ENCODE measurements around the gene LUC7L. TPM values are rescaled to one million over a fixed set of nuclear protein-coding genes. Genes with fewer than 3 reads are reported as not detected.

The LUC7L gene
- total and polyA plus RNA-seq, 10 of the 15 experiments (the other 5 are each of a cell fraction or from before 2014, with no cell fraction given) = 2.3 to 59.6 (median 44.1) TPM

DNA sequence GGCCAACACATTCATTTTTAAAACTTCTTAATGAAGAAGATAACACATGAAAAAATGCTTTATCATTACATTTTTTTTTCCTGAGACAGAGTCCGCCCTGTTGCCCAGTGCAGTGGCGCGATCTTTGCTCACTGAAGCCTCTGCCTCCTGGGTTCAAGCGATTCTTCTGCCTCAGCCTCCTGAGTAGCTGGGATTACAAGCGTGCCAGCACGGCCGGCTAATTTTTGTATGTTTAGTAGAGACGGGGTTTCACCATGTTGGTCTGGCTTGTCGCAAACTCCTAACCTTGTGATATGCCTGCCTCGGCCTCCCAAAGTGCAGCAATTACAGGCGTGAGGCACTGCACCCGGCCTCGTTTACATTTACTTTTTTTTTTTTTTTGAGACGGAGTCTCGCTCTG lies 35.8 kb downstream of the LUC7L start:
- no peak for ATAC-seq
- ChIA-PET RAD21 (ENCODE audit: unreplicated experiment) (no interaction called here), CTCF (interaction anchor here (1.0 kb wide), 1 partner anchor 86 kb away, joined by 3 read pairs; no protein-coding TSS in a partner anchor), POLR2A (interaction anchor here (1.0 kb wide), 1 partner anchor 8 kb away, joined by 3 read pairs; no protein-coding TSS in a partner anchor), SMC1A (ENCODE audit: uncharacterized antibody, unreplicated experiment) (no interaction called here)
- Histone ChIP-seq H3K36me3 (ENCODE audit: control insufficient read depth in 2 of 2, insufficient read depth in 2 of 2, low read length in 1 of 2) (peaks cover 19 to 25% of the 10 kb centered on the region in 2 experiments), H3K9me3 (replicated peaks; ENCODE audit: control insufficient read depth, insufficient read depth, low read length) (no peaks in the 10 kb centered on the region), H3K4me1 (ENCODE audit: control insufficient read depth, insufficient read depth, low read length) (no peaks in the 10 kb centered on the region), H3K27ac (ENCODE audit: control insufficient read depth, insufficient read depth) (no peak overlapping the region), H3K4me3 (no peak overlapping the region), H3K79me2 (ENCODE audit: control insufficient read depth, insufficient read depth, low read length) (no peaks in the 10 kb centered on the region), H3K27me3 (replicated peaks in 1 of 2; ENCODE audit: control insufficient read depth in 2 of 2, insufficient read depth in 2 of 2, low read length in 1 of 2) (no peaks in the 10 kb centered on the region), H3K4me2 (ENCODE audit: control insufficient read depth, insufficient read depth) (no peak overlapping the region), H3K9ac (ENCODE audit: control insufficient read depth, insufficient read depth, low read length) (no peak overlapping the region), H2AFZ (ENCODE audit: control insufficient read depth, low read depth, low read length) (no peak overlapping the region), H4K20me1 (ENCODE audit: control insufficient read depth, insufficient read depth) (no peaks in the 10 kb centered on the region)
- FAIRE-seq = no peak
- in situ Hi-C loops (cut with MboI) (no loop called here), intact Hi-C loops (cut with micrococcal nuclease; ENCODE audit: unreplicated experiment) (no loop called here)
- DNase-seq (ENCODE audit: low read depth, low spot score) = no peak
- WGBS (ENCODE audit: insufficient coverage, insufficient replicate concordance, low lambda C conversion rate, missing lambda C conversion rate) = 98% methylated on average over 13 of the region's 15 CpGs
- no TSS peak for BruUV-seq (replicated peaks)
- TF ChIP-seq, protein P1, sequence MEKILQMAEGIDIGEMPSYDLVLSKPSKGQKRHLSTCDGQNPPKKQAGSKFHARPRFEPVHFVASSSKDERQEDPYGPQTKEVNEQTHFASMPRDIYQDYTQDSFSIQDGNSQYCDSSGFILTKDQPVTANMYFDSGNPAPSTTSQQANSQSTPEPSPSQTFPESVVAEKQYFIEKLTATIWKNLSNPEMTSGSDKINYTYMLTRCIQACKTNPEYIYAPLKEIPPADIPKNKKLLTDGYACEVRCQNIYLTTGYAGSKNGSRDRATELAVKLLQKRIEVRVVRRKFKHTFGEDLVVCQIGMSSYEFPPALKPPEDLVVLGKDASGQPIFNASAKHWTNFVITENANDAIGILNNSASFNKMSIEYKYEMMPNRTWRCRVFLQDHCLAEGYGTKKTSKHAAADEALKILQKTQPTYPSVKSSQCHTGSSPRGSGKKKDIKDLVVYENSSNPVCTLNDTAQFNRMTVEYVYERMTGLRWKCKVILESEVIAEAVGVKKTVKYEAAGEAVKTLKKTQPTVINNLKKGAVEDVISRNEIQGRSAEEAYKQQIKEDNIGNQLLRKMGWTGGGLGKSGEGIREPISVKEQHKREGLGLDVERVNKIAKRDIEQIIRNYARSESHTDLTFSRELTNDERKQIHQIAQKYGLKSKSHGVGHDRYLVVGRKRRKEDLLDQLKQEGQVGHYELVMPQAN (conservative IDR thresholded peaks at IDR 0.05) = no peak
- no peak for TF ChIP-seq CBX3 (IDR thresholded peaks at IDR 0.05; ENCODE audit: borderline replicate concordance, low read depth)
- TF ChIP-seq, protein P2, sequence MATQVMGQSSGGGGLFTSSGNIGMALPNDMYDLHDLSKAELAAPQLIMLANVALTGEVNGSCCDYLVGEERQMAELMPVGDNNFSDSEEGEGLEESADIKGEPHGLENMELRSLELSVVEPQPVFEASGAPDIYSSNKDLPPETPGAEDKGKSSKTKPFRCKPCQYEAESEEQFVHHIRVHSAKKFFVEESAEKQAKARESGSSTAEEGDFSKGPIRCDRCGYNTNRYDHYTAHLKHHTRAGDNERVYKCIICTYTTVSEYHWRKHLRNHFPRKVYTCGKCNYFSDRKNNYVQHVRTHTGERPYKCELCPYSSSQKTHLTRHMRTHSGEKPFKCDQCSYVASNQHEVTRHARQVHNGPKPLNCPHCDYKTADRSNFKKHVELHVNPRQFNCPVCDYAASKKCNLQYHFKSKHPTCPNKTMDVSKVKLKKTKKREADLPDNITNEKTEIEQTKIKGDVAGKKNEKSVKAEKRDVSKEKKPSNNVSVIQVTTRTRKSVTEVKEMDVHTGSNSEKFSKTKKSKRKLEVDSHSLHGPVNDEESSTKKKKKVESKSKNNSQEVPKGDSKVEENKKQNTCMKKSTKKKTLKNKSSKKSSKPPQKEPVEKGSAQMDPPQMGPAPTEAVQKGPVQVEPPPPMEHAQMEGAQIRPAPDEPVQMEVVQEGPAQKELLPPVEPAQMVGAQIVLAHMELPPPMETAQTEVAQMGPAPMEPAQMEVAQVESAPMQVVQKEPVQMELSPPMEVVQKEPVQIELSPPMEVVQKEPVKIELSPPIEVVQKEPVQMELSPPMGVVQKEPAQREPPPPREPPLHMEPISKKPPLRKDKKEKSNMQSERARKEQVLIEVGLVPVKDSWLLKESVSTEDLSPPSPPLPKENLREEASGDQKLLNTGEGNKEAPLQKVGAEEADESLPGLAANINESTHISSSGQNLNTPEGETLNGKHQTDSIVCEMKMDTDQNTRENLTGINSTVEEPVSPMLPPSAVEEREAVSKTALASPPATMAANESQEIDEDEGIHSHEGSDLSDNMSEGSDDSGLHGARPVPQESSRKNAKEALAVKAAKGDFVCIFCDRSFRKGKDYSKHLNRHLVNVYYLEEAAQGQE (IDR thresholded peaks at IDR 0.05; ENCODE audit: low read depth, low read length) = no peak
- TF ChIP-seq, protein P3, sequence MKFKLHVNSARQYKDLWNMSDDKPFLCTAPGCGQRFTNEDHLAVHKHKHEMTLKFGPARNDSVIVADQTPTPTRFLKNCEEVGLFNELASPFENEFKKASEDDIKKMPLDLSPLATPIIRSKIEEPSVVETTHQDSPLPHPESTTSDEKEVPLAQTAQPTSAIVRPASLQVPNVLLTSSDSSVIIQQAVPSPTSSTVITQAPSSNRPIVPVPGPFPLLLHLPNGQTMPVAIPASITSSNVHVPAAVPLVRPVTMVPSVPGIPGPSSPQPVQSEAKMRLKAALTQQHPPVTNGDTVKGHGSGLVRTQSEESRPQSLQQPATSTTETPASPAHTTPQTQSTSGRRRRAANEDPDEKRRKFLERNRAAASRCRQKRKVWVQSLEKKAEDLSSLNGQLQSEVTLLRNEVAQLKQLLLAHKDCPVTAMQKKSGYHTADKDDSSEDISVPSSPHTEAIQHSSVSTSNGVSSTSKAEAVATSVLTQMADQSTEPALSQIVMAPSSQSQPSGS (IDR thresholded peaks at IDR 0.05; ENCODE audit: low read length) = no peak
- TF ChIP-seq TCF7 (IDR thresholded peaks at IDR 0.05; ENCODE audit: borderline replicate concordance) = no peak
- no peak for TF ChIP-seq SMAD1 (IDR thresholded peaks at IDR 0.05; ENCODE audit: low read depth, partially characterized antibody)
